Loucy (cell line): ENCODE results near the gene MYBPHL.

ENCODE experiments used
- H2AFZ ChIP-seq: fragments of 200-600 bp; sonication (generic); 2 replicates; pipeline ENCODE4 v1.6.0; 2016; ENCODE audit warnings: antibody characterized with exemption, mild to moderate bottlenecking, low read length, moderate library complexity
- H3F3A ChIP-seq: fragments of 200-600 bp; 2 replicates; pipeline ENCODE4 v1.6.0; 2016; ENCODE audit warnings: antibody characterized with exemption, low read depth, mild to moderate bottlenecking
- H3K27me3 ChIP-seq: fragments of 200-600 bp; sonication (generic); 2 replicates; pipeline ENCODE4 v1.6.1; 2014; ENCODE audit warnings: low read length, mild to moderate bottlenecking; ENCODE audit not compliant: insufficient read depth, poor library complexity, severe bottlenecking
- H3K36me3 ChIP-seq: fragments of 200-600 bp; sonication (generic); 2 replicates; pipeline ENCODE4 v1.6.1; 2016; ENCODE audit warnings: low read length; ENCODE audit not compliant: insufficient read depth
- H3K4me1 ChIP-seq: fragments of 200-600 bp; sonication (generic); 2 replicates; pipeline ENCODE4 v1.5.1; 2014; ENCODE audit warnings: low read length, mild to moderate bottlenecking; ENCODE audit not compliant: insufficient read depth, poor library complexity, severe bottlenecking
- H3K4me2 ChIP-seq: fragments of 200-600 bp; sonication (generic); 2 replicates; pipeline ENCODE4 v1.6.0; 2014; ENCODE audit warnings: antibody characterized with exemption, low read length, low read depth, mild to moderate bottlenecking; ENCODE audit not compliant: poor library complexity, severe bottlenecking
- H3K4me3 ChIP-seq: fragments of 200-600 bp; sonication (generic); 2 replicates; pipeline ENCODE4 v1.5.1; 2014; ENCODE audit warnings: low read length, mild to moderate bottlenecking, mixed read lengths; ENCODE audit not compliant: poor library complexity, severe bottlenecking
- H3K79me2 ChIP-seq: fragments of 200-600 bp; sonication (generic); 2 replicates; pipeline ENCODE4 v1.6.1; 2014; ENCODE audit warnings: low read length; ENCODE audit not compliant: insufficient read depth
- H3K9ac ChIP-seq: fragments of 200-600 bp; sonication (generic); 2 replicates; pipeline ENCODE4 v1.6.0; 2014; ENCODE audit warnings: mild to moderate bottlenecking, low read depth, low read length, moderate library complexity; ENCODE audit not compliant: poor library complexity, severe bottlenecking
- H3K9me2 ChIP-seq: fragments of 200-600 bp; sonication (generic); replicated peaks from 2 replicates; pipeline ENCODE4 v1.6.1; 2016; ENCODE audit warnings: low read depth, low read length, mixed read lengths
- H3K9me3 ChIP-seq: fragments of 200-600 bp; sonication (generic); 2 replicates; pipeline ENCODE4 v1.6.1; 2014; ENCODE audit warnings: mild to moderate bottlenecking, antibody characterized with exemption, low read length, low read depth; ENCODE audit not compliant: insufficient read depth
- H4K20me1 ChIP-seq: fragments of 200-600 bp; sonication (generic); 2 replicates; pipeline ENCODE4 v1.6.0; 2014; ENCODE audit warnings: antibody characterized with exemption, low read length, mild to moderate bottlenecking; ENCODE audit not compliant: insufficient read depth, poor library complexity, severe bottlenecking
- EZH2phosphoT487 ChIP-seq: fragments of 200-600 bp; IDR thresholded peaks from 2 replicates; pipeline ENCODE4 v1.6.1; 2018; ENCODE audit warnings: antibody characterized with exemption, mild to moderate bottlenecking, moderate library complexity, borderline replicate concordance
- TF ChIP-seq, protein P1 (sequence below): fragments of 200-600 bp; sonication (generic); conservative IDR thresholded peaks from 2 replicates; pipeline ENCODE4 v1.5.1; 2014; ENCODE audit warnings: mild to moderate bottlenecking, antibody characterized with exemption, low read length

MYBPHL gene

GRCh38 chr1:109248444-109248796, 58.4 kb downstream of the MYBPHL start:
- Histone ChIP-seq H3K4me2 (no peak overlapping the region), H3K36me3 (no peaks in the 10 kb centered on the region), H3K79me2 (no peaks in the 10 kb centered on the region), H2AFZ (0 out of 2 replicates have a peak overlapping the region, but pooled peaks have one; percentile 73), H3K9ac (no peak overlapping the region), H3F3A (no peaks in the 10 kb centered on the region), H4K20me1 (no peaks in the 10 kb centered on the region), H3K27me3 (peaks cover 9% of the 10 kb centered on the region), H3K4me3 (no peak overlapping the region), H3K9me2 (no peaks in the 10 kb centered on the region), H3K9me3 (no peaks in the 10 kb centered on the region), H3K4me1 (peaks cover 5% of the 10 kb centered on the region)
- TF ChIP-seq, protein P1, sequence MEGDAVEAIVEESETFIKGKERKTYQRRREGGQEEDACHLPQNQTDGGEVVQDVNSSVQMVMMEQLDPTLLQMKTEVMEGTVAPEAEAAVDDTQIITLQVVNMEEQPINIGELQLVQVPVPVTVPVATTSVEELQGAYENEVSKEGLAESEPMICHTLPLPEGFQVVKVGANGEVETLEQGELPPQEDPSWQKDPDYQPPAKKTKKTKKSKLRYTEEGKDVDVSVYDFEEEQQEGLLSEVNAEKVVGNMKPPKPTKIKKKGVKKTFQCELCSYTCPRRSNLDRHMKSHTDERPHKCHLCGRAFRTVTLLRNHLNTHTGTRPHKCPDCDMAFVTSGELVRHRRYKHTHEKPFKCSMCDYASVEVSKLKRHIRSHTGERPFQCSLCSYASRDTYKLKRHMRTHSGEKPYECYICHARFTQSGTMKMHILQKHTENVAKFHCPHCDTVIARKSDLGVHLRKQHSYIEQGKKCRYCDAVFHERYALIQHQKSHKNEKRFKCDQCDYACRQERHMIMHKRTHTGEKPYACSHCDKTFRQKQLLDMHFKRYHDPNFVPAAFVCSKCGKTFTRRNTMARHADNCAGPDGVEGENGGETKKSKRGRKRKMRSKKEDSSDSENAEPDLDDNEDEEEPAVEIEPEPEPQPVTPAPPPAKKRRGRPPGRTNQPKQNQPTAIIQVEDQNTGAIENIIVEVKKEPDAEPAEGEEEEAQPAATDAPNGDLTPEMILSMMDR, result no peak
- TF ChIP-seq EZH2phosphoT487, result no peak

DNA sequence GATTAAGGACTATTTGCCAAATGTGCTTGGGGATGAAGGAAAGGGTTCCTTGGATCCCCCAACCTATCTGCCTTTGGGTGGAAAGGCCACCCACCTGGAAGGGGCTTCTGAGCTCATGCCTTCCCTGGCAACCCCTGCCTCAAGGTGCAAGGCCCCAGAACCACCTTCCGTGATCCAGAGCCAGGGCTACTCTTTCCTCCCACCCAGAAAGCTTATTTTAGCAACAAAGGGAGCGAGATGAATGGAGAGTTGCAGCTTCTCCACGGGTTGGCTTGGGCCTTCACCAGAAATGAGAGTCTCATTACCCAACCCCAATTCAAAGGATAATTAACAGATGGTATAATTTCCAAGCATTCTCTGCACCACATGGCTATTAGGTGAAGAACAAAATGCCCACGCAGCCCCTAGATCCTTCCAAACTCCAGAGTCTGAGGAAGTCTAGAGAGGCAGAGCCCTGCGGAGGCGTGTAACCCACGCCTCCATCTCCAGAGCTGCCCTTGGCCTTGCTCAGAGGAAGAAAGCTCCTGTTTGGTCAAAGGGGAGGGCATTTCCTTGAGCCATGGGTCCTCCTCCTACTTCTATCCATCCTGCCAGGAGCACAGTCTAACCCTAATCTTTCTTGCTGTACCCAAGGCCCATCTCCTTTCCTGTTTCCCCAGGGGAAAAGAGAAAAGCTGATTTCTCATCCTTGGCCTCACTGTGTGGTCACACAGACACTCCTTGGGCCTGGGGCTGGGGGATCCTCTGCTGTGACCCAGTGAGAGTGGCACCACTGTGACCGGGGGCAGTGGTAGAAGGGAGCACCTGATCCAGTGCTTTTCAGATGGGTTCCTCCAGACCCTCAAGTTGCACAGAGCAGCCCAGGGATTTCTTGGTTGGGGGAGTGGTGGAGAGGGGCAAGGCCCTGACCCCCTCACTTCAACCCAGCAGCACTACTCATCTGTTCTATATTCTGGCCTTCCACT, 59.1 kb downstream of the MYBPHL start:
- no peak overlapping the region for H3K4me2 ChIP-seq
- H3K4me3 ChIP-seq, result no peak overlapping the region
- no peaks in the 10 kb centered on the region for H3F3A ChIP-seq
- H3K36me3 ChIP-seq, result no peaks in the 10 kb centered on the region
- no peak overlapping the region for H2AFZ ChIP-seq
- H3K4me1 ChIP-seq, result peaks cover 5% of the 10 kb centered on the region
- H3K27me3 ChIP-seq, result peaks cover 9% of the 10 kb centered on the region
- no peaks in the 10 kb centered on the region for H3K79me2 ChIP-seq
- no peaks in the 10 kb centered on the region for H3K9me2 ChIP-seq
- TF ChIP-seq EZH2phosphoT487, result no peak
- TF ChIP-seq, protein P1, result no peak
- H3K9me3 ChIP-seq, result no peaks in the 10 kb centered on the region
- H3K9ac ChIP-seq, result no peak overlapping the region
- H4K20me1 ChIP-seq, result no peaks in the 10 kb centered on the region

DNA sequence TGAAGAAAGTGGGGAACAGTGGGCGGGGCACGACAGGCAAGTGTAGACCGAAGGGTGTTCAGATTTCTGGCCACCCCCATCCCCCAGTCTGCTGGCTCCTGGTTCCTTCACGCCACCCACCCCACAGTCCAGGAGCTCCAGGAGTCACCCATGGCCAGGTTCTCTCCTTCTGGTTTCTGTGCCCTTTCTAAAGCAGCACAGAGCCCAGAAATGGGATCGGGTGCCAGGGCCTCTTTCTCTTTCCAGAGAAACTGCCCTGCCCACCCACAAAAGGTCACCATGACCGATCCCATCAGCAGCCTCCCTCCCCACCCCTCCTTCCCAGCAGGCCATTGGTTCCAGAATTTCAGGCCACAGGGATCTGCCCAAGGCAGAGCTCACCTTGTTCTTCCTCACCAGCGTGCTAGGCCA, 60.7 kb downstream of the MYBPHL start:
- TF ChIP-seq EZH2phosphoT487, result no peak
- TF ChIP-seq, protein P1, result no peak
- H3K9me2 ChIP-seq, result no peaks in the 10 kb centered on the region
- H3K79me2 ChIP-seq, result no peaks in the 10 kb centered on the region
- H3K9me3 ChIP-seq, result no peaks in the 10 kb centered on the region
- H3F3A ChIP-seq, result no peaks in the 10 kb centered on the region
- no peaks in the 10 kb centered on the region for H3K36me3 ChIP-seq
- H3K4me1 ChIP-seq, result peaks cover 5% of the 10 kb centered on the region
- no peak overlapping the region for H3K4me3 ChIP-seq
- H3K9ac ChIP-seq, result no peak overlapping the region
- no peak overlapping the region for H3K4me2 ChIP-seq
- peaks cover 9% of the 10 kb centered on the region for H3K27me3 ChIP-seq
- no peaks in the 10 kb centered on the region for H4K20me1 ChIP-seq
- H2AFZ ChIP-seq, result no peak overlapping the region
